Measurements from ENCODE around the gene ZFP36L1.
"Not testable (repeated sequence)": the region's sequence is repeated elsewhere in the genome, so short reads cannot be mapped to it uniquely, and the experiment has no call there.

Gene ZFP36L1

GRCh38 chr14:68766299-68767247, 26.3 kb downstream of the ZFP36L1 start:
- H3K4me3 ChIP-seq (ENCODE audit: low read depth, low read length), result no peak overlapping the region
- ChIA-PET CTCF (interaction anchor here (1.1 to 1.3 kb wide), 2 partner anchors 9 to 10 kb away, joined by 3 to 4 read pairs; no protein-coding TSS in a partner anchor), POLR2A (no interaction called here)
- TF ChIP-seq CTCF (IDR thresholded peaks at IDR 0.05; ENCODE audit: insufficient read depth, low read length, missing control alignments), result no peak
- DNase-seq (ENCODE audit: low read depth, low spot score), result no peak

GRCh38 chr14:68763843-68764242, 29.0 kb downstream of the ZFP36L1 start:
- POLR2A ChIA-PET, result not testable (repeated sequence)
- CTCF ChIA-PET, result interaction anchor here (1.2 to 1.5 kb wide), 4 partner anchors 14 to 27 kb away, joined by 3 to 4 read pairs (median 3); no protein-coding TSS in a partner anchor

GRCh38 chr14:68762953-68763764, 29.7 kb downstream of the ZFP36L1 start:
- TF ChIP-seq CTCF (IDR thresholded peaks at IDR 0.05; ENCODE audit: insufficient read depth, low read length, missing control alignments), result no peak
- ChIA-PET POLR2A (interaction anchor here (0.6 kb wide), 1 partner anchor 350 kb away, joined by 3 read pairs; no protein-coding TSS in a partner anchor), CTCF (interaction anchor here (1.2 to 1.5 kb wide), 4 partner anchors 14 to 27 kb away, joined by 3 to 4 read pairs (median 3); no protein-coding TSS in a partner anchor)
- H3K4me3 ChIP-seq (ENCODE audit: low read depth, low read length), result no peak overlapping the region
- DNase-seq (ENCODE audit: low read depth, low spot score), result no peak

More at GRCh38 chr14:68763843-68764242, 29.0 kb downstream of the ZFP36L1 start:
- not testable (repeated sequence) for DNase-seq (ENCODE audit: low read depth, low spot score); H3K4me3 ChIP-seq (ENCODE audit: low read depth, low read length)

GRCh38 chr14:68761391-68761790, 31.5 kb downstream of the ZFP36L1 start:
- H3K4me3 ChIP-seq (ENCODE audit: low read depth, low read length), result no peak overlapping the region
- no peak for DNase-seq (ENCODE audit: low read depth, low spot score)
- CTCF ChIA-PET, result no interaction called here
- TF ChIP-seq CTCF (IDR thresholded peaks at IDR 0.05; ENCODE audit: insufficient read depth, low read length, missing control alignments), result no peak
- POLR2A ChIA-PET, result no interaction called here

- ChIA-PET CTCF (interaction anchor here (1.0 kb wide), 1 partner anchor 11 kb away, joined by 3 read pairs; no protein-coding TSS in a partner anchor), POLR2A (no interaction called here)
- DNase-seq (ENCODE audit: low read depth, low spot score), result no peak
- TF ChIP-seq CTCF (IDR thresholded peaks at IDR 0.05; ENCODE audit: insufficient read depth, low read length, missing control alignments), result no peak
- no peak overlapping the region for H3K4me3 ChIP-seq (ENCODE audit: low read depth, low read length)
These were observed 32.1 kb downstream of the ZFP36L1 start for GRCh38 chr14:68760761-68761160.

GRCh38 chr14:68759937-68760336, 32.9 kb downstream of the ZFP36L1 start:
- DNase-seq (ENCODE audit: low read depth, low spot score), result no peak
- CTCF ChIA-PET, result interaction anchor here (0.9 to 1.0 kb wide), 2 partner anchors 12 to 16 kb away, joined by 3 read pairs; no protein-coding TSS in a partner anchor
- POLR2A ChIA-PET, result no interaction called here
- TF ChIP-seq CTCF (IDR thresholded peaks at IDR 0.05; ENCODE audit: insufficient read depth, low read length, missing control alignments), result no peak
- H3K4me3 ChIP-seq (ENCODE audit: low read depth, low read length), result no peak overlapping the region

All from AG04449 (cell line).